Subcutaneous adipose tissue (tissue), 4 donors: Measurements from ENCODE around the gene ALAS1. TPM values are rescaled to one million over a fixed set of nuclear protein-coding genes. Genes with fewer than 3 reads are reported as not detected.

Source experiments
- total RNA-seq, 4 donors: library from RNA; depleted of rRNA; stranded (reverse); fragments of >200 nt; gene quantifications; one replicate each; pipeline ENCODE4 v1.1.0, GENCODE V29; 2016
- TF ChIP-seq, protein P1 (sequence below): fragments of 450-650 bp; IDR thresholded peaks from one replicate; pipeline ENCODE4 v1.5.1; 2016; ENCODE audit warnings: low read depth, mild to moderate bottlenecking, control low read depth, antibody characterized with exemption, moderate library complexity

ALAS1 gene
- total RNA-seq, 4 donors from 2014 or later, result 25.8 to 44.3 (median 39.0) TPM

DNA sequence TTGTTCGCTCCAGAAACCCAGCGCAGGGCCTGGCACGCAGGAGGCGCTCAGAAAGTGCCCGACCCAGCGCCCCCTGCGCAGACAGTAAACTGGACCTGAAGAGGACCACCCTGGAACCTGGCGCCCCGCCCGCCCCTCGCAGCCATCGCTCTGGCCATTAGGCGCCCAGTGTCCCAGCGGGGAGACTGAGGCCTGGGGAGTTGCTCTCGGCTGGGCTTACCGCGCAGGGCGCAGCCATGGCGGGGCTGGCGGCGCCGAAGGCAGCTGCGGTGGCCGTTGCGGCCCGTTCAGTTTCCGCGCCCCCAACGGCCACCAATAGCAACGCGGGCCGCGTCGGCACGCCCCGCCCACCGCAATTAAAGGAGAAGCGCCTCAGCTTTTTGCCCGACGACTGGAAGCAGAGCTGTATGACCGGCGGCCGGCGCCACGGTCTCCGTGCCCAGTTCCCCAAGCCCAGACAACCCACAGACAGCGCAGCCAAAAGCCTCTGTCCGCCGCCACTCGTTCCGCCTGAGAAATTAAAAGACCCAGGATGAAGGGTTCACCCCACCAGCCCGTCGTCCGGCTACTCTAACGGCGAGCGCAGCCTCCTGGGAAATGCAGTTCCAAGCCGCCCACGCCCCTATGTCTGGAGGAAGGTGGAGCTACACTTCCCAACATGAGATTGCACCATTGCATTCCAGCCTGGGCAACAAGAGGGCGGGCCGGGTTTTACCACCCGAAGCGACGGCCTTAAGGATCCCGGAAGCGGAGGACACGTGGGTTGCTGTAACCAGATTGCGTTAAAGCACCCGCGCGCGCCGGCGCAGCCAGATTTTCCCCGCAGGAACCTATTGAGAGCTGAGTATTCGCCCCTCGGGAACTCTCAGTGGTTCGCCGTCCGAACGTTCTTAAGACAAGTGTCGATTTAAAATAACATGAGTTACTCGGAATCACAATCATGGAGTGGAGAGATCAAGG, 43.5 kb upstream of the ALAS1 start, which contains the start of gene POC1A:
Gene POC1A, minus strand, starts transcription at position 289 of the 960 bp plus-strand sequence. Its CDS starts 51 bp downstream, at position 238.
- TF ChIP-seq, protein P1, sequence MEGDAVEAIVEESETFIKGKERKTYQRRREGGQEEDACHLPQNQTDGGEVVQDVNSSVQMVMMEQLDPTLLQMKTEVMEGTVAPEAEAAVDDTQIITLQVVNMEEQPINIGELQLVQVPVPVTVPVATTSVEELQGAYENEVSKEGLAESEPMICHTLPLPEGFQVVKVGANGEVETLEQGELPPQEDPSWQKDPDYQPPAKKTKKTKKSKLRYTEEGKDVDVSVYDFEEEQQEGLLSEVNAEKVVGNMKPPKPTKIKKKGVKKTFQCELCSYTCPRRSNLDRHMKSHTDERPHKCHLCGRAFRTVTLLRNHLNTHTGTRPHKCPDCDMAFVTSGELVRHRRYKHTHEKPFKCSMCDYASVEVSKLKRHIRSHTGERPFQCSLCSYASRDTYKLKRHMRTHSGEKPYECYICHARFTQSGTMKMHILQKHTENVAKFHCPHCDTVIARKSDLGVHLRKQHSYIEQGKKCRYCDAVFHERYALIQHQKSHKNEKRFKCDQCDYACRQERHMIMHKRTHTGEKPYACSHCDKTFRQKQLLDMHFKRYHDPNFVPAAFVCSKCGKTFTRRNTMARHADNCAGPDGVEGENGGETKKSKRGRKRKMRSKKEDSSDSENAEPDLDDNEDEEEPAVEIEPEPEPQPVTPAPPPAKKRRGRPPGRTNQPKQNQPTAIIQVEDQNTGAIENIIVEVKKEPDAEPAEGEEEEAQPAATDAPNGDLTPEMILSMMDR, result no peak

DNA sequence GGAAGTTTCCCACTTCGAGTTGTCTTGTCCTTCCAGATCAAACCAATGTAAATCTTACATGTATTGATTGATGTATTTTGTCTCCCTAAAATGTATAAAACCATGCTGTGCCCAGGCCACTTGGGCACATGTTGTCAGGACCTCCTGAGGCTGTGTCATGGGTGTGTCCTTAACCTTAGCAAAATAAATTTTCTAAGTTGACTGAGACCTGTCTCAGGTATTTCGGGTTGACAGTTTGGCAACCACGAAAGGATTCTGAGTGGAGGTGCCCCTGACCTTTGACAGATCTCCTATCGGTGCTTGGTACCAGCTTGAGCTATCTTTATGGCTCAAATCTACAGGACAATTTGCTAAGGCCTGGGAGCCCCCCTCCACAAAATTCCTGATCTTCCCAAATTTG, 42.0 kb upstream of the ALAS1 start:
- TF ChIP-seq, protein P1, result no peak

DNA sequence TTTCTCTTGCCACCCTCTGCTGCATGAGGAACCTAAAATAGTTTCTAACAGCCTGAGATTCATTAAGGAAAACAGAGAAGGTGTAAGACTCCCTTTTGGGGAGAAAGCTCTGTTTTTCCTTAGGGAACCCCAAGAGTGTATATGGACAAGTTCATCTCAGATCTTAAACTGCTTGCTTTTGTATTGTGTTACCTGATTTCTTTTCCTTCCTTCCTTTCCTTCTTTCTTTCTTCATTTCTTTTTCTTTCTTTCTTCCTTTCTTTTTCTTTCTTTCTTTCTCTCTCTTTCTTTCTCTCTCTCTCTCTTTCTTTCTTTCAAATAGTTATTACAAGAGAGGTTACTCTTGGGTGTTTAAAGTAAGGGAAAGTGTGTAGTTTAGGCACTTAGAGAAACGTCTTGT, 38.5 kb upstream of the ALAS1 start:
- TF ChIP-seq, protein P1, result no peak

DNA sequence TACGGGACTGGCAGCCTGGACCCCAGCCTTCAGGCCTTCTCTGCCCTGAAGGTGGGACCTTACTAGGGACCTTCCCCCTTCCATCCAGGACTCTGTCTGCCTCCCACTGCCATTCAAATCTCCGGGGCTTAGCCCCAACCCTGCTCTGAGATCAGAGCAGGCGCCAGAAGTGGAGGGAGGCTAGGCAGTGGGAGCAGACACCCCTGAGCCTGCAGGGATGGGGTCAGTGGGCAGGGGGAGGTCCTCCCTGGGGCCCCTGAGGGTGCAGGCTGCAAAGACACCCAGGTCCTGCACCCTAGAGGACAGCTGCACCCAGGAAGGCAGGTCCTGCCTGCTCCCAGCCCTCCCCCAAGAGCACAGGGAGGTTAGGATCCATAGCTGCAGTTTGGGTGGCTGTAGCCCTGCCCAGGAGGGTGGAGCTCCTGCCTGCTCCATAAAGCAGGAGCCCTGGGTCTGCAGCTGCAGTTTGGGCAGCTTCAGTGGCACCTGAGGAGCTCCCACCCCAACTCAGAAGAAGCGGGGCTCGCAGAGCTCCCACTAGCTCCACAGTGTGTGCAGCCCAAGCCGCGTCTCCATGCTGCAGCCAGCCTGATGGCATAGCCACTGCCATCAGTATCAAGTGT, 35.6 kb upstream of the ALAS1 start:
- TF ChIP-seq, protein P1, result no peak

DNA sequence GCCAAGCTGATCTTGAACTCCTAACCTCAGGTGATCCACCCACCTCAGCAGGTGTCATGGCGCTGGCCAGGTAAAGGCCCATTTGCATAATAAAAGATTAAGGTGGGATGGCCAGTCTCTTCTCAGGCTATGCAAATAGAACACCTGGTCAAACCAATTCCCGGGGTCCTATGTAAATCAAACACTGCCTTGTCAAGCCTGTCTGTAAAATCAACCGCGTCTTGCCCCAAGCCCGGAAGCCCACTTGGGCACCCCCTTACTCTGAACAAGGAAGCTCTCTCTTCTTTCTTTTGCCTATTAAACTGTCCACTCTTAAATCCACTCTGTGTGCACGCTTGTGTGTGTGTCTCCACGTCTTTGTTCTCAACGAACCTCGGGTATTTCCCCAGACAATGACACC, 30.7 kb upstream of the ALAS1 start:
- TF ChIP-seq, protein P1, result no peak

DNA sequence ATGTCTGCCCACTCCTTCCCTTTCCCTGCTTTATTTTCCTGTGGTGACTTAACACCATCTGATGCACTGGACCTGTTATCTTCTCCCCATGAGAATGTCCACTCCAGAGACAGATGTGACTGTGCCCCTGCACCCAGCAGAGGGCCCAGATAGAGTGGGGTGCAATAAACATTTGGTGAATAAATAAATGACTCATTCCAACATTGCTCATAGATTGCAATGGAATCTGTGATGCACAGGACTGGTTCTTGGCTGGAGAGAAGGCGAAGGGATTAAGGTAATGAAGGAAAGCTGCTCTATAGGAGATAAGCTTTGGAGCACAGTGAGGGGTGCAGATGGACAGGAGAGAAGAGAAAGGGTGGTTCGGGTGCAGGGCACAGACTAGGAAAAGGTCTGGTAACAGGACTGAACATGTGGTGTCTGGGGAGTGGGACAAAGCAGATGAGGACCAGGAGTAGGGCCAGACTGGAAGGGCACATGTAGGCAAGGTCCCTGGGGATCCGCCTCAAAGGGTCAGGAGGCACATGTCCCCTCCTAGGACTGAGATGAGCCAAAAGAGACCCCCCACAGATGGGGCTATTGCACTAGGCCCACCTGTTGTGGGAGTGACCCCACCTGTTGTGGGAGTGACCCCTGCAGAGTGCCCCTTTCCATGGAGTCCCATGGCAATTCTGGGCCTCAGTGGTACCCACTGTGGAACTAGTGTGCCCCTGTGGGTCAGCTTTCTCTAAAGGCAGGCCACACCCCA, 26.3 kb upstream of the ALAS1 start:
- TF ChIP-seq, protein P1, result no peak

DNA sequence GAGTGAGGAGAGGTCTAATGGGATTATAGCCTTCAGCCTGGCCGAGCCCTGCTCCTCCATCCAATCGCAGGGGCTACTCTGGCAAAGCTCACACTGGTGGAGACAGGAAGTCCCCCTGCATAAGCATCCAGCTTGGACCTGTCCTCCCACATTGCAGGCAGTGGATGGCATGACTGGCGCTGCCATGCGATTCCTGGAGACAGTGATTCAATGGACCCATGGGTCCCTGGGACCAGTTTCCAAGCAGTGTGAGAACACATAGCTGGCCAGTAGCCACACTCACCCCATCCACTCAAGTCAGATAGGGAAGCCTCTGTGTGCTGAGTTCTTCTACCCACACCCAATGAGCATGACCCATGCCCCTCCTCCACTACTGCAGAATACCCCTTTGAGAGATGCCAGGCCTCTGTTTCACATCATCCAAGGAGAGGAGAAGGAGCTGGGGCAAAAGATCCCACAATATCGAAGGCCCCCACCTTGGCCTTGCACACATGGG, 25.6 kb upstream of the ALAS1 start:
- TF ChIP-seq, protein P1, result no peak
